ENCODE measurements around the gene BRIP1.

Gene BRIP1

DNA sequence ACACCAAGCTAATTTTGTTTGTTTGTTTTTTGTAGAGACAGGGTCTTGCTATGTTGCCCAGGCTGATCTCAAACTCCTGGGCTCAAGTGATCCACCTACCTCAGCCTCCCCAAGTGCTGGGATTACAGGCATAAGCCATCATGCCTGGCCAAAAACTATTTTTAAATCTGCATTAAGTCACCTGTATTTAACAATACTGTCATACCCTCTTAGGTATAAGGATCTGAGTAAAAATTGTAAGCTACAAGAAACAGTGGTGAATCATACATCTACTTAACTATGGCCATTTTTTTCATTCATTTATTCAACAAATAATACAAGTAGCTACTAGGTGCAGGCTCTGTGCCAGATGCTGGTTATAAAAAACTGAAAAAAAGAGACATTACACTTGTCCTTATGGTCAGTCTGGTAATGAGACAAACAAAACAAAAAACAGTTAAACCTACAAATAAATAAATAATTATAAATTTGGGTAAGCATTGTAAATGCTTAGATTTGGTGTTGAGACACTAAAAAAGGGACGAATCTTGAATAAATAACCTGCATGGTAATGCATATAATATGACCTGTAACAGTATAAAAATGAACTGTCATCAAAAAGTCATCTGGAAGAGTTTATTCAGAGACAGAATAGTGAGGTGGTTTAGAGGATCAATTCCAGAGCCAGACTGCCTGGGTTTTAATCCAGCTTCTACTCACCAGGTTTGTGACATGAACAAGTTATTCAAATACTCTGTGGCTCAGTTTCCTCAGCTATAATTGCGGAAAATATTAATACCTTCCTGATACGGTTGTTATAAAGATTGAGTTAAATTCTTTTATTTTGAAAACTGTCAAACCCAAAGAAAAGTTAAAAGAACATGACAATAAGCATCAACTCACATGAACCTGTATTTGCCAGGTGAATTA, 26.8 kb downstream of the BRIP1 start:
- TF ChIP-seq, protein P1, sequence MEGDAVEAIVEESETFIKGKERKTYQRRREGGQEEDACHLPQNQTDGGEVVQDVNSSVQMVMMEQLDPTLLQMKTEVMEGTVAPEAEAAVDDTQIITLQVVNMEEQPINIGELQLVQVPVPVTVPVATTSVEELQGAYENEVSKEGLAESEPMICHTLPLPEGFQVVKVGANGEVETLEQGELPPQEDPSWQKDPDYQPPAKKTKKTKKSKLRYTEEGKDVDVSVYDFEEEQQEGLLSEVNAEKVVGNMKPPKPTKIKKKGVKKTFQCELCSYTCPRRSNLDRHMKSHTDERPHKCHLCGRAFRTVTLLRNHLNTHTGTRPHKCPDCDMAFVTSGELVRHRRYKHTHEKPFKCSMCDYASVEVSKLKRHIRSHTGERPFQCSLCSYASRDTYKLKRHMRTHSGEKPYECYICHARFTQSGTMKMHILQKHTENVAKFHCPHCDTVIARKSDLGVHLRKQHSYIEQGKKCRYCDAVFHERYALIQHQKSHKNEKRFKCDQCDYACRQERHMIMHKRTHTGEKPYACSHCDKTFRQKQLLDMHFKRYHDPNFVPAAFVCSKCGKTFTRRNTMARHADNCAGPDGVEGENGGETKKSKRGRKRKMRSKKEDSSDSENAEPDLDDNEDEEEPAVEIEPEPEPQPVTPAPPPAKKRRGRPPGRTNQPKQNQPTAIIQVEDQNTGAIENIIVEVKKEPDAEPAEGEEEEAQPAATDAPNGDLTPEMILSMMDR (IDR thresholded peaks at IDR 0.05; ENCODE audit: low read depth, low read length), result no peak
- H3K4me3 ChIP-seq (ENCODE audit: low read depth, low read length), result no peak overlapping the region

DNA sequence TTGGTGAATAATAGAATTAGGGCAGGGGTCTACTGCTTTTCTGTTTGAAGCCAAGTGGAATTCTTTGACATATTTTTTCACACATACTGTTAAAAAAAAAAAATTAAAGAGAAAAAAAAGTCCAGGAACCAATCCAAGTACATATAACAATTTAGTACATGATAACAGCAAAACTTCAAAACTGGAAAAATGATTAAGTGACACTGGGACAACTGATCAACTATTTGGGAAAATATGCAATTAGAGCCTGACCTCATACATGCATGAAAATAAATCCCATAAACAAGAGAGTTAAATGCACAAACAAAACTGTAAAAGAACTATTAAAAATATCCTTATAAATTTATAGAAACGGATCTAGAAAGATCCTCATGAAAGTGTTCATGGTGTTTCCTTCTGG, 27.7 kb downstream of the BRIP1 start:
- no peak overlapping the region for H3K4me3 ChIP-seq (ENCODE audit: low read depth, low read length)
- TF ChIP-seq, protein P1 (IDR thresholded peaks at IDR 0.05; ENCODE audit: low read depth, low read length), result no peak

DNA sequence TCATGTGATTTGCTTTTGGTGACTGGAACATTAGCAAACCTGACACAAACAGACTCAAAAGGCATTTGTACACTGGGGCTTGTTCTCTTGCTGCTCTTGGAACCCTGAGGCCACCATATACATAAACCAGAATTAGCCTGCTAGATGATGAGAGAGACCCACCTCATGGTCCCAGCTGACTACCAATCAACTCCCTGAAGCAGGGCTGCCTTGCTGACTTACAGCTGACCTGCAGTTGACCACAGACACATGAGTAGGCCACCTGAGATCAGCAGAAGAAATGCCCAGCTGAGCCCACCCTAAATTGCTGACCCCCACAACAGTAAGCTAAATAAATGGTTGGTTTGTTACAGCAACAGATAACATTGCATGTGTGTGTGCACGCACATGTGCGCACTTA, 28.7 kb downstream of the BRIP1 start:
- TF ChIP-seq, protein P1 (IDR thresholded peaks at IDR 0.05; ENCODE audit: low read depth, low read length), result no peak
- no peak overlapping the region for H3K4me3 ChIP-seq (ENCODE audit: low read depth, low read length)

DNA sequence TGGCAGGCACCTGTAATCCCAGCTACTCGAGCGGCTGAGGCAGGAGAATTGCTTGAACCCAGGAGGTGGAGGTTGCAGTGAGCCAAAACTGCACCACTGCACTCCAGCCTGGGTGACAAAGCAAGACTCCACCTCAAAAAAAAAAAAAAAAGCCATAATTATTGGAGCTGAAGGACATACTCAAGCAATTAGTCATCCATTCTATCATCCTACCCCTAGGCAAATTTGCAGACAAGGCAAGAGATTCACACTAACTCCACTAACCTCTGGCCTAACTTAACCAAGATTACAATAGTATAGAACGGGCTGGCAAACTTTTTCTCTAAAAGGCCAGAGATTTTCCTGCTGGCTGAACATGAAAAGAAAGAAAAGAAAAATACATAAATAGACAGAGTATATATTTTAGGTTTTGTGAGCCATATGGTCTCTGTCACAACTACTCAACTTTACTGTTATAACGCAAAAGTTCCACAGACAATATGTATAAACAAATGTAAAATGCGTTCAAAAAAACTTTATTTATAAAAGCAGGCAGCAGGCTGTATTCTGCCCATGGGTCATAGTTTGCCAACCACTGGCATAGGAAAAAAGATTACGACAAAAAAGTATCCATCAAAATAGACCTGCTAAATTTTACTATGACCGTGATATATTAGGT, 29.7 kb downstream of the BRIP1 start:
- H3K4me3 ChIP-seq (ENCODE audit: low read depth, low read length), result no peak overlapping the region
- TF ChIP-seq, protein P1 (IDR thresholded peaks at IDR 0.05; ENCODE audit: low read depth, low read length), result no peak

DNA sequence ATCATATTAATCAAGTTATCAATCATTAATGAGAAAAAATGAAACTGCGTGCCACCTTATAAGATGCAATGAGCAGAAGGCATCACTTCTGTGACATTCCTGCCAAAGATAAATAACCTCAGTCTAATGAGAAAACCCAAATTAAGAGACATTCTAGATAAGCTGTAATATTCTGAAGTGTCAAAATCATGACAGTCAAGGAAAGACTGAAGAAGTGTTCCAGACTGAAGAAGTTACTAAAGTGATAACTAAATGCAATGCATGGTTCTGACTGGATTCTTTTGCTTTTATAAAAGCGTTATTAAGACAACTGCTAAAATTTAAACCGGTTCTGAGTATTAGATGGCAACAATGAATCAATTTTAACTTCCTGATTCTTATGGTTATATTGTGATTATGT, 30.9 kb downstream of the BRIP1 start:
- TF ChIP-seq, protein P1 (IDR thresholded peaks at IDR 0.05; ENCODE audit: low read depth, low read length), result no peak
- H3K4me3 ChIP-seq (ENCODE audit: low read depth, low read length), result no peak overlapping the region

DNA sequence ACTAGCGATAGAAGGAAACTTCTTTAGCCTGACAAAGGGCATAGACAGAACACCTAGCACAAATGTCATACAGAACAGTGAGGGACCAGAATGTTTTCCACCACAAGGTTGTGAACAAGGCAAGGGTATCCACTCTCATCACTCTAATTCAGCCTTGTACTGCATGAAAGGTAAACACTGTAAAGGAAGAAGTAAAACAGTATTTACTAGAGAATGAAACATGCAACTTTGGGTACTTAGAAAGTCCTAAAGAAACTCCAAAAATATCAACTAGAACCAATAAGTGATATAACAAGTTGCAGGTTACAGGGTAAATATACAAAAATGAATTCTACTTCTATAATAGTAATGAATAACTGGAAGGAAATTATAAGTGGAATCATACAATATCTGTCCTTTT, 32.2 kb downstream of the BRIP1 start:
- H3K4me3 ChIP-seq (ENCODE audit: low read depth, low read length), result no peak overlapping the region
- TF ChIP-seq, protein P1 (IDR thresholded peaks at IDR 0.05; ENCODE audit: low read depth, low read length), result no peak

DNA sequence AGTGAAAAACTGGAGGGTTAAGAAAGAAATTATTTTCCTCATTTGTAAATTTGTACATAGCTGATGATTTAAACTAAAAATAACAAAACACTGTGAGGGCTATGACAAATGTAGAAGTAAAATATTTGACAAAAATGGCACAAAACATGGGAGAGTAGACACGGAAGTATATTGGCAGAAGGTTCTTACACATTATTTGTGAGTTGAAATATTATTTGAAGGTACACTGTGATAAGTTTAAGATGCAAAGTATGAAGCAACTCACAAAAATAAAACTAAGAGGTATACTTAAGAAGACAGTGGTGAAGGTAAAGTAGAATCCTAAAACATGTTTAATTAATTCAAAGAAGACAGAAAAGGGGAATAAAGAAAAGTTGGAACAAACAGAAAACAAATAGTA, 34.6 kb downstream of the BRIP1 start:
- TF ChIP-seq, protein P1 (IDR thresholded peaks at IDR 0.05; ENCODE audit: low read depth, low read length), result no peak
- no peak overlapping the region for H3K4me3 ChIP-seq (ENCODE audit: low read depth, low read length)

All from WI38 (cell line).